AG09319 (cell line): ENCODE measurements around the gene PCDH9.
A peak's percentile ranks its signal among the peaks of the same experiment; 100 is the strongest.

ENCODE experiments used
- DNase-seq: peaks from one replicate; pipeline ENCODE4 v3.0.0-alpha.2; 2010; ENCODE audit warnings: low read depth; ENCODE audit errors: extremely low read depth
- CTCF ChIP-seq: IDR thresholded peaks from 2 replicates; pipeline ENCODE4 v1.5.1; 2011; ENCODE audit warnings: low read depth, mild to moderate bottlenecking, inconsistent platforms, low read length, moderate library complexity

The PCDH9 gene

GRCh38 chr13:67230404-67231288, 510 bp upstream of the PCDH9 start:
- DNase-seq: peak; percentile 89
- no peak for TF ChIP-seq CTCF

- no peak for DNase-seq
- no peak for TF ChIP-seq CTCF
Measured at GRCh38 chr13:67228916-67229315, 1.2 kb downstream of the PCDH9 start.

GRCh38 chr13:67228031-67228430, 2.1 kb downstream of the PCDH9 start:
- TF ChIP-seq CTCF: no peak
- no peak for DNase-seq

- DNase-seq: no peak
- TF ChIP-seq CTCF: no peak
Measured at GRCh38 chr13:67227131-67227983, 2.8 kb downstream of the PCDH9 start.

- no peak for TF ChIP-seq CTCF
- no peak for DNase-seq
Measured at GRCh38 chr13:67226696-67227095, 3.4 kb downstream of the PCDH9 start.

GRCh38 chr13:67225252-67226159, 4.6 kb downstream of the PCDH9 start:
- no peak for DNase-seq
- TF ChIP-seq CTCF: no peak
